ENCODE data around the gene ANKRD31. TPM values are rescaled to one million over a fixed set of nuclear protein-coding genes. Genes with fewer than 3 reads are reported as not detected.
"Not testable (repeated sequence)": the region's sequence is repeated elsewhere in the genome, so short reads cannot be mapped to it uniquely, and the experiment has no call there.

Gene ANKRD31
- total RNA-seq, 1 donor from 2014 or later: 0.07 TPM

DNA sequence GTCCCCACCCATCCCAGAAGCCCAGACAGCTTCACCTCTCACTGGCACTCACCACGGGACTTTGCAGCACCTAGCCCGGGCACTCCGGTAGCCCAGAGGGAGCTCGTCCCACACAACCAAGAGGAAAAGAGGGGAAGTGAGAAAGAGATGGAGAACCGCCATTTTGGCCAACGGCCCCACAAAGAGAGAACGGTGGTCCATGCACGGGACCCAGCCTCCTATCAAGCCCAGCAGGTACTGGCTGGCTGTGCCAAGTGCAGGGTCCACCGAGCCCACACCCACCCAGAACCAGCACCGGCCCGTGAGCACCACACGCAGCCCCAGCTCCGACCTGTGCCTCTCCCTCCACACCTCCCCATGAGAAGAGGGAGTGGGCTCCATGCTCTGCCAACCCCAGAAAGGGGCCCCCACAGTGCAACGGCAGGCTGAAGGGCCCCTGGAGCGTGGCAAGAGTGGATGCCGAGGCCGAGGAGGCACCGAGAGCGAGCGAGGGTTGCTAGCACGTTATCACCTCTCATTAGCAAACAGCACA lies 105.8 kb downstream of the ANKRD31 start:
- Histone ChIP-seq H3K27ac (ENCODE audit: low read depth, low read length) (no peak overlapping the region), H3K9me3 (ENCODE audit: insufficient read depth, low read depth, low read length) (no peaks in the 10 kb centered on the region), H2AFZ (ENCODE audit: low read depth, low read length) (no peak overlapping the region), H3K27me3 (ENCODE audit: insufficient read depth, low read length) (no peaks in the 10 kb centered on the region), H3K4me1 (ENCODE audit: insufficient read depth, low read length) (no peaks in the 10 kb centered on the region), H3K9ac (ENCODE audit: low read length) (no peak overlapping the region), H4K20me1 (ENCODE audit: insufficient read depth, low read length) (no peaks in the 10 kb centered on the region), H3K36me3 (ENCODE audit: insufficient read depth, low read length) (no peaks in the 10 kb centered on the region), H3K4me3 (ENCODE audit: insufficient read depth, low read depth, low read length) (no peak overlapping the region), H3K4me2 (ENCODE audit: low read length) (no peak overlapping the region), H3K79me2 (ENCODE audit: insufficient read depth, low read length) (no peaks in the 10 kb centered on the region)
- Mint-ChIP-seq H3K27ac (ENCODE audit: unreplicated experiment) (no peak overlapping the region), H3K4me3 (ENCODE audit: unreplicated experiment) (no peak overlapping the region), H3K4me1 (ENCODE audit: low read depth, unreplicated experiment) (no peaks in the 10 kb centered on the region), H3K36me3 (ENCODE audit: low read depth, unreplicated experiment) (no peaks in the 10 kb centered on the region), H3K9me3 (ENCODE audit: unreplicated experiment) (peaks cover 12% of the 10 kb centered on the region), H3K27me3 (ENCODE audit: low read depth, unreplicated experiment) (peaks cover 3% of the 10 kb centered on the region)
- no peak for FAIRE-seq
- DNase-seq (ENCODE audit: low read depth): no peak
- TF ChIP-seq, protein P1, sequence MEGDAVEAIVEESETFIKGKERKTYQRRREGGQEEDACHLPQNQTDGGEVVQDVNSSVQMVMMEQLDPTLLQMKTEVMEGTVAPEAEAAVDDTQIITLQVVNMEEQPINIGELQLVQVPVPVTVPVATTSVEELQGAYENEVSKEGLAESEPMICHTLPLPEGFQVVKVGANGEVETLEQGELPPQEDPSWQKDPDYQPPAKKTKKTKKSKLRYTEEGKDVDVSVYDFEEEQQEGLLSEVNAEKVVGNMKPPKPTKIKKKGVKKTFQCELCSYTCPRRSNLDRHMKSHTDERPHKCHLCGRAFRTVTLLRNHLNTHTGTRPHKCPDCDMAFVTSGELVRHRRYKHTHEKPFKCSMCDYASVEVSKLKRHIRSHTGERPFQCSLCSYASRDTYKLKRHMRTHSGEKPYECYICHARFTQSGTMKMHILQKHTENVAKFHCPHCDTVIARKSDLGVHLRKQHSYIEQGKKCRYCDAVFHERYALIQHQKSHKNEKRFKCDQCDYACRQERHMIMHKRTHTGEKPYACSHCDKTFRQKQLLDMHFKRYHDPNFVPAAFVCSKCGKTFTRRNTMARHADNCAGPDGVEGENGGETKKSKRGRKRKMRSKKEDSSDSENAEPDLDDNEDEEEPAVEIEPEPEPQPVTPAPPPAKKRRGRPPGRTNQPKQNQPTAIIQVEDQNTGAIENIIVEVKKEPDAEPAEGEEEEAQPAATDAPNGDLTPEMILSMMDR (IDR thresholded peaks at IDR 0.05; ENCODE audit: insufficient read depth, low read depth, low read length): no peak
- TF ChIP-seq EZH2 (IDR thresholded peaks at IDR 0.05; ENCODE audit: insufficient read depth, low read length): no peak

DNA sequence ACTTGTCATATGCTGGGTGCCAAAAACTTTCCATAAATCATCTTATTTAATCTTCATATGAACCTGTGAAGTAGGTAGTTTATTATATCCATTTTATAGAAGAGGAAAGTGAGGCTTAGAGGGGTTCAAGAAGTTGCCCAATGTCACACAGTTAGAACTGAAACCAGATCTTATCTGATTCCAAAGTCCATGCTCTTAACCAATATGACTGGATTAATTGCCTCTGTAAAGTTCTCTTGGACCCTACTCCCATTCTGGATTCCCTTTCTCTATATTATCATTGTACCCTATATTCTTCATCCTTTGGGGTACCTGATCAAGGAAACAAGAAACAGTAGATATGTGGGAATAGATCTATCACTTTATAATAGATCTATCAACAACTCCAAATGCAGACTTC lies 119.8 kb downstream of the ANKRD31 start:
- Mint-ChIP-seq H3K27me3 (ENCODE audit: low read depth, unreplicated experiment) (no peaks in the 10 kb centered on the region), H3K4me3 (ENCODE audit: unreplicated experiment) (no peak overlapping the region), H3K36me3 (ENCODE audit: low read depth, unreplicated experiment) (no peaks in the 10 kb centered on the region), H3K27ac (ENCODE audit: unreplicated experiment) (no peak overlapping the region), H3K9me3 (ENCODE audit: unreplicated experiment) (no peaks in the 10 kb centered on the region), H3K4me1 (ENCODE audit: low read depth, unreplicated experiment) (no peaks in the 10 kb centered on the region)
- Histone ChIP-seq H4K20me1 (ENCODE audit: insufficient read depth, low read length) (no peaks in the 10 kb centered on the region), H2AFZ (ENCODE audit: low read depth, low read length) (no peak overlapping the region), H3K4me1 (ENCODE audit: insufficient read depth, low read length) (no peaks in the 10 kb centered on the region), H3K27me3 (ENCODE audit: insufficient read depth, low read length) (no peaks in the 10 kb centered on the region), H3K4me3 (ENCODE audit: insufficient read depth, low read depth, low read length) (no peak overlapping the region), H3K4me2 (ENCODE audit: low read length) (no peak overlapping the region), H3K9ac (ENCODE audit: low read length) (no peak overlapping the region), H3K79me2 (ENCODE audit: insufficient read depth, low read length) (no peaks in the 10 kb centered on the region), H3K27ac (ENCODE audit: low read depth, low read length) (no peak overlapping the region), H3K36me3 (ENCODE audit: insufficient read depth, low read length) (no peaks in the 10 kb centered on the region), H3K9me3 (ENCODE audit: insufficient read depth, low read depth, low read length) (no peaks in the 10 kb centered on the region)
- DNase-seq (ENCODE audit: low read depth) (no peak), FAIRE-seq (no peak)
- TF ChIP-seq, protein P1 (IDR thresholded peaks at IDR 0.05; ENCODE audit: insufficient read depth, low read depth, low read length): no peak
- TF ChIP-seq EZH2 (IDR thresholded peaks at IDR 0.05; ENCODE audit: insufficient read depth, low read length): no peak

DNA sequence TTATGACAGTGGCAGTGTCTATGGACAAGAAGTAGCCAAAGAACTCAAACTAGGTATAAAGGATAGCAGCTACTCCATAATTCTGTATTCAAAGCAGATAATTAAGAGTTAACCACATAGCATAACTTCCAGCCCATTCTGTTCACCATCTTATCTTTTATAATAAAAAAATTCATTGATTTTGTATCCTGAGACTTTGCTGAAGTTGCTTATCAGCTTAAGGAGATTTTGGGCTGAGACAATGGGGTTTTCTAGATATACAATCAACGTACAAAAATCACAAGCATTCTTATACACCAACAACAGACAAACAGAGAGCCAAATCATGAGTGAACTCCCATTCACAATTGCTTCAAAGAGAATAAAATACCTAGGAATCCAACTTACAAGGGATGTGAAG lies 122.4 kb downstream of the ANKRD31 start:
- not testable (repeated sequence) for H4K20me1 ChIP-seq (ENCODE audit: insufficient read depth, low read length); H3K4me3 ChIP-seq (ENCODE audit: insufficient read depth, low read depth, low read length); H3K36me3 Mint-ChIP-seq (ENCODE audit: low read depth, unreplicated experiment); H3K36me3 ChIP-seq (ENCODE audit: insufficient read depth, low read length); H3K27ac ChIP-seq (ENCODE audit: low read depth, low read length); H3K27me3 ChIP-seq (ENCODE audit: insufficient read depth, low read length); H3K4me1 ChIP-seq (ENCODE audit: insufficient read depth, low read length); H3K27me3 Mint-ChIP-seq (ENCODE audit: low read depth, unreplicated experiment); H3K4me3 Mint-ChIP-seq (ENCODE audit: unreplicated experiment); H3K4me1 Mint-ChIP-seq (ENCODE audit: low read depth, unreplicated experiment); H3K4me2 ChIP-seq (ENCODE audit: low read length); H3K9me3 Mint-ChIP-seq (ENCODE audit: unreplicated experiment); H3K27ac Mint-ChIP-seq (ENCODE audit: unreplicated experiment); FAIRE-seq; H3K79me2 ChIP-seq (ENCODE audit: insufficient read depth, low read length); H2AFZ ChIP-seq (ENCODE audit: low read depth, low read length); H3K9ac ChIP-seq (ENCODE audit: low read length); H3K9me3 ChIP-seq (ENCODE audit: insufficient read depth, low read depth, low read length); DNase-seq (ENCODE audit: low read depth)

Data from astrocyte (in vitro differentiated cells and primary cell).